Measurements from ENCODE around the gene UCN2.
"Not testable (repeated sequence)": the region's sequence is repeated elsewhere in the genome, so short reads cannot be mapped to it uniquely, and the experiment has no call there.

The UCN2 gene

DNA sequence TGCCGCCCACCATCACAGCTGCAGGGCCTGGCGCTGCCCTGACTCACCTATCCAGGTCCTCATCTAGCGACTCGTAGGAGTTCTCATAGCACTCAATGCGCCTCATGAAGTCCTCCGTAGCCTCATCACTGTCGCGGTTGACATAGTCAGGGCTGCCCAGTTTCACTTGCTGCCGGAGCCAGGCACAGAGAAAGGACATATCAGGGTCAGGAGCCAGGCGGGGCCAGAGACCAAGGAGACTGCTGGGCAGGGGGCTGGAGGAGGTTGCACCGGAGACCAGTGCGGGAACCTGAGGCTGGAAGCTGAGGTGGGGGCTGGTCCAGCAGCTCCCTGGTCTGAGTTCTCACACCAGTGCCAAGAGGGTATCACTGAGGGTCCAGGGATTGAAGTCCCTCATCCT lies 25.1 kb downstream of the UCN2 start:
- DNase-seq (ENCODE audit: low read depth in 2 of 2) = no peak

GRCh38 chr3:48536785-48537184 lies 26.8 kb downstream of the UCN2 start:
- DNase-seq (ENCODE audit: low read depth in 2 of 2) = no peak

GRCh38 chr3:48536116-48536515 lies 27.5 kb downstream of the UCN2 start:
- no peak for DNase-seq (ENCODE audit: low read depth in 2 of 2)

GRCh38 chr3:48535578-48535977 lies 28.0 kb downstream of the UCN2 start:
- no peak for DNase-seq (ENCODE audit: low read depth in 2 of 2)

DNA sequence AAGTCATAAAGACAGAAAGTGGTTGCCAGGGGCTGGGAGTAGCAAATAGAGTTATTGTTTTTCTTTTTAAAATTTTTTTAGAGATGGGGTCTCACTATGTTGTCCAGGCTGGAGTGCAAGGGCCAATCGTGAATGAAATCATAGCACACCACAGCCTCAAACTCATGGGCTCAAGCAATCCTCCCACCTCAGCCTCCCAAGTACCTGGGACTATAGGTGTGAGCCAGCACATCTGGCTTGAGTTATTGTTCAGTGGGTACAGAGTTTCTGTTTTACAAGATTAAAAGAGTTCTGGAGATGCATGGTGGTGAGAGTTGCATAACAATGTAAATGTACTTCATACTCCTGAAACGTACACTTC lies 30.6 kb downstream of the UCN2 start:
- DNase-seq (ENCODE audit: low read depth in 2 of 2) = no peak

- DNase-seq (ENCODE audit: low read depth in 2 of 2) = no peak
Measured at GRCh38 chr3:48532271-48532976, 31.2 kb downstream of the UCN2 start.

DNA sequence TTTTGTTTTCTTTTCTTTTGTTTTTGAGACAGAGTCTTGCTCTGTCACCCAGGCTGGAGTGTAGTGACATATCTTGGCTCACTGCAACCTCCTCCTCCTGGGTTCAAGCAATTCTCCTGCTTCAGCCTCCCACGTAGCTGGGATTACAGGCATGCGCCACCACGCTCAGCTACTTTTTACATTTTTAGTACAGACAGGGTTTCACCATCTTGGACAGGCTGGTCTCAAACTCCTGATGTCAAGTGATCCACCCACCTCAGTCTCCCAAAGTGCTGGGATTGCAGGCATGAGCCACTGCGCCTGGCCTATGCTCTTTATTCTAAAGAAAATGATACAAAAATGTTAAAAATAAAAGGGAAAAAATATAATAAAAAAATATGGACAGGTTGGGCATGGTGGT lies 32.9 kb downstream of the UCN2 start:
- not testable (repeated sequence) for DNase-seq (ENCODE audit: low read depth in 2 of 2)

- no peak for DNase-seq (ENCODE audit: low read depth in 2 of 2)
Measured at GRCh38 chr3:48528754-48529153, 34.8 kb downstream of the UCN2 start.

- DNase-seq (ENCODE audit: low read depth in 2 of 2) = no peak
Measured at GRCh38 chr3:48528048-48528447, 35.5 kb downstream of the UCN2 start.

DNA sequence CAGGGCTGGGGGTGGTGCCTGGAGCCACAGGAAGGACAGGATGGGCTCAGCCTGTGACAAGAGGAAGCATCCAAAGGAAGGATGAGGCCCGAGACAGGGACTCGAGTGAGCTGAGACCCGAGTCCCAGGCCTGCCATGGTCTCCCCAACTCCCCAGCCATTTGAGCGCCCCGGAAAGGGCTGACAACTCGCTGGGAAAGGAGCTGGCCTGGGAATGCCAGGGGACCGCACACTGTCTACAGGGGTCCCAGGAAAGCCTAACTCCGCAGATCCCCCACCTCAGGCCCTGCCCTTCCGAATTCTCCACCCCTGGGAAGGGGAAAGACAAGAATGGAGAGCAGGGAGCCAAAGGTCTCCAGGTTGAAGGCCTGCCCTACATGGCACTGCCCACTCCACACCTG lies 38.6 kb downstream of the UCN2 start:
- no peak for DNase-seq (ENCODE audit: low read depth in 2 of 2)

DNA sequence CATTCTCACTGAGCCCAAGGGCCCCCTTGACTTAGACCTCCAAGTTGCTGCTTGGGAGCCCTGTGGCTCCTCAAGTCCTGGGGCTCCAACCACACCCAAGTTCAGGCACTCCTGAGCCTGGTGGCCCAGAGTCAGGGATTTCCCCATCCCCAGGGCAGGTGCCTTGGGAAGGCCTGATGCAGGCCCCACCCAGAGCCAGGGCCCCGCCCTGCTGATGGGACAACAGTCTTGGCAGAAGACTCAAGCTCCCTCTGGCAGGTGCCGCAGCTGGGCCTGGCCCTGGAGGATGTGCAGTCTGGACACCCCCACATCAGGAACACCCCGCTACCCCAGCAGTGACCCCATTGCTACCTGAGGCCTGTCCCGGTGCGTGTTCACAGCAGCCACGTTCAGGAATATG lies 41.9 kb downstream of the UCN2 start:
- no peak for DNase-seq (ENCODE audit: low read depth in 2 of 2)

GRCh38 chr3:48519277-48519643 lies 44.3 kb downstream of the UCN2 start:
- DNase-seq (ENCODE audit: low read depth in 2 of 2) = no peak

GRCh38 chr3:48518638-48519276 lies 44.8 kb downstream of the UCN2 start:
- DNase-seq (ENCODE audit: low read depth in 2 of 2) = no peak

GRCh38 chr3:48518069-48518468 lies 45.5 kb downstream of the UCN2 start:
- DNase-seq (ENCODE audit: low read depth in 2 of 2) = no peak

DNA sequence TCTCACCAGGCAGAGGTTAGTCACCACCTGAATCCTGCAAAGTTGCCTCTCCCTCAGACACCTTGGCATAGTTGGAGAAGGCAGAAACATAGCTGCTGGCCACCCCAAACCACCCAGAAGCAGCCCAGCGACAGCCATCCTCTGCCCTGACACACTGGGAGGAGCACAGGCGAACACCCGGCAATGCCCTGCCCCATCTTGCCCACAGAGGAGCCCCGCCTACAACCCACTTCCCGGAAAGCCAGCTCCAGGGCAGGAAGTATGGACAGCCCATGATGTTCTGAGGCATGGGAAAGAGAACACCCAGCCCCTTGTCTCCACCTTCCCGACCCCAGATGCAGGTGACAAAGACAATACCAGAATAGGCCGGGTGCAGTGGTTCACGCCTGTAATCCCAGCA lies 47.0 kb downstream of the UCN2 start:
- no peak for DNase-seq (ENCODE audit: low read depth in 2 of 2)

GRCh38 chr3:48514431-48515227 lies 49.0 kb downstream of the UCN2 start:
- DNase-seq (ENCODE audit: low read depth in 2 of 2) = no peak

Data from stimulated activated CD8-positive, alpha-beta memory T cell treated with anti-CD3 and anti-CD28 coated beads, Interleukin-2, amount 100 ng/mL, for 1 hour (primary cell).